ENCODE measurements around the gene ZNHIT3. TPM values are rescaled to one million over a fixed set of nuclear protein-coding genes. Genes with fewer than 3 reads are reported as not detected.

ZNHIT3 gene
- total RNA-seq, 4 donors from 2014 or later = 21.6 to 46.4 (median 29.1) TPM

GRCh38 chr17:36485805-36486203, 677 bp upstream of the ZNHIT3 start:
- no peaks in the 10 kb centered on the region for H3K9me3 ChIP-seq
- WGBS, 2 donors = 26 to 37% methylated on average over 10 of the region's 10 CpGs
- peak overlapping the region in 2 of 3 donors; percentile 2 to 91 for H3K4me3 ChIP-seq (replicated peaks in 1 of 3)
- no peaks in the 10 kb centered on the region for H3K27me3 ChIP-seq
- H3K36me3 ChIP-seq = no peaks in the 10 kb centered on the region
- H3K27ac ChIP-seq = no peak overlapping the region
- H3K4me1 ChIP-seq = peaks cover 25 to 30% of the 10 kb centered on the region in 2 donors
- DNase-seq = no peak
- intact Hi-C loops (cut with DNase I) = no loop called here
- TF ChIP-seq POLR2A (IDR thresholded peaks at IDR 0.05) = no peak
- TF ChIP-seq CTCF (IDR thresholded peaks at IDR 0.05) = no peak

- no peak overlapping the region for H3K27ac ChIP-seq
- 92 to 93% methylated on average over 1 of the region's 1 CpG for WGBS, 2 donors
- no peak for DNase-seq
- TF ChIP-seq POLR2A (IDR thresholded peaks at IDR 0.05) (no peak), CTCF (IDR thresholded peaks at IDR 0.05) (no peak)
- H3K27me3 ChIP-seq = no peaks in the 10 kb centered on the region
- intact Hi-C loops (cut with DNase I) = no loop called here
- H3K9me3 ChIP-seq = no peaks in the 10 kb centered on the region
- peaks cover 44 to 48% of the 10 kb centered on the region in 2 donors for H3K36me3 ChIP-seq
- no peaks in the 10 kb centered on the region for H3K4me1 ChIP-seq
- H3K4me3 ChIP-seq (replicated peaks in 1 of 3) = no peak overlapping the region
Observed at GRCh38 chr17:36493956-36494355, 7.5 kb downstream of the ZNHIT3 start.

- no peak overlapping the region for H3K4me3 ChIP-seq (replicated peaks in 1 of 3)
- H3K36me3 ChIP-seq = peaks cover 46 to 48% of the 10 kb centered on the region in 2 donors
- TF ChIP-seq POLR2A (IDR thresholded peaks at IDR 0.05) (no peak), CTCF (IDR thresholded peaks at IDR 0.05) (no peak)
- H3K27me3 ChIP-seq = no peaks in the 10 kb centered on the region
- WGBS, 2 donors = 92 to 93% methylated on average over 5 of the region's 5 CpGs
- H3K27ac ChIP-seq = no peak overlapping the region
- intact Hi-C loops (cut with DNase I) = no loop called here
- no peaks in the 10 kb centered on the region for H3K9me3 ChIP-seq
- no peak for DNase-seq
- H3K4me1 ChIP-seq = no peaks in the 10 kb centered on the region
Observed at GRCh38 chr17:36494674-36495073, 8.2 kb downstream of the ZNHIT3 start.

GRCh38 chr17:36495076-36495578, 8.6 kb downstream of the ZNHIT3 start:
- TF ChIP-seq POLR2A (IDR thresholded peaks at IDR 0.05) (no peak), CTCF (IDR thresholded peaks at IDR 0.05) (no peak)
- Histone ChIP-seq H3K27ac (no peak overlapping the region), H3K36me3 (peaks cover 46 to 48% of the 10 kb centered on the region in 2 donors), H3K27me3 (no peaks in the 10 kb centered on the region), H3K9me3 (no peaks in the 10 kb centered on the region), H3K4me3 (replicated peaks in 1 of 3) (no peak overlapping the region), H3K4me1 (no peaks in the 10 kb centered on the region)
- 66 to 71% methylated on average over 3 of the region's 3 CpGs for WGBS, 2 donors
- intact Hi-C loops (cut with DNase I) = no loop called here
- DNase-seq = no peak

- Histone ChIP-seq H3K4me3 (replicated peaks in 1 of 3) (no peak overlapping the region), H3K36me3 (peaks cover 46 to 48% of the 10 kb centered on the region in 2 donors), H3K9me3 (no peaks in the 10 kb centered on the region), H3K27me3 (no peaks in the 10 kb centered on the region), H3K27ac (no peak overlapping the region), H3K4me1 (no peaks in the 10 kb centered on the region)
- WGBS, 2 donors = 93 to 98% methylated on average over 9 of the region's 9 CpGs
- no peak for DNase-seq
- intact Hi-C loops (cut with DNase I) = no loop called here
- TF ChIP-seq CTCF (IDR thresholded peaks at IDR 0.05) = no peak
- no peak for TF ChIP-seq POLR2A (IDR thresholded peaks at IDR 0.05)
Observed at GRCh38 chr17:36496018-36496789, 9.7 kb downstream of the ZNHIT3 start.

Data from thyroid gland (tissue), 4 donors.